MM.1S (cell line): ENCODE data around the gene TCTN3.

Experiments used
- CTCF ChIP-seq: fragments of 300-600 bp; sonication (generic); IDR thresholded peaks from 2 replicates; pipeline ENCODE4 v1.5.1; 2016; ENCODE audit warnings: antibody characterized with exemption, low read length, mixed read lengths
- EZH2 ChIP-seq: fragments of 300-600 bp; sonication (generic); optimal IDR thresholded peaks from 2 replicates; pipeline ENCODE3; 2017; ENCODE audit warnings: low read depth, mild to moderate bottlenecking, antibody characterized with exemption, low read length, mixed read lengths
- EZH2phosphoT487 ChIP-seq: fragments of 300-600 bp; sonication (generic); IDR thresholded peaks from 2 replicates; pipeline ENCODE4 v1.6.1; 2018; ENCODE audit warnings: antibody characterized with exemption, low read length

- TF ChIP-seq CTCF (no peak), EZH2phosphoT487 (no peak), EZH2 (no peak)
Observed at GRCh38 chr10:95635319-95635733, 58.4 kb downstream of the TCTN3 start.
